IPS DF 4.7 (cell line): ENCODE measurements around the gene JPH3.
"Not testable (repeated sequence)": the region's sequence is repeated elsewhere in the genome, so short reads cannot be mapped to it uniquely, and the experiment has no call there.

Experiments used
- DNase-seq: peaks from one replicate; pipeline ENCODE4 v3.0.0-alpha.2; 2013; ENCODE audit warnings: low spot score; ENCODE audit errors: extremely low read depth

JPH3 gene

GRCh38 chr16:87712184-87712762 lies 110.0 kb downstream of the JPH3 start:
- DNase-seq, result no peak

GRCh38 chr16:87713451-87714229 lies 111.3 kb downstream of the JPH3 start:
- no peak for DNase-seq

- DNase-seq, result no peak
Observed at GRCh38 chr16:87715231-87715630, 112.9 kb downstream of the JPH3 start.

- DNase-seq, result no peak
Observed at GRCh38 chr16:87715658-87716057, 113.3 kb downstream of the JPH3 start.

- DNase-seq, result not testable (repeated sequence)
Observed at GRCh38 chr16:87718831-87719230, 116.5 kb downstream of the JPH3 start.

GRCh38 chr16:87720446-87720845 lies 118.1 kb downstream of the JPH3 start:
- DNase-seq, result no peak

GRCh38 chr16:87721622-87722585 lies 119.6 kb downstream of the JPH3 start:
- DNase-seq, result no peak

- DNase-seq, result no peak
Observed at GRCh38 chr16:87722590-87723225, 120.4 kb downstream of the JPH3 start.

- DNase-seq, result no peak
Observed at GRCh38 chr16:87723226-87723623, 120.9 kb downstream of the JPH3 start.

- DNase-seq, result no peak
Observed at GRCh38 chr16:87724490-87725291, 122.4 kb downstream of the JPH3 start.

GRCh38 chr16:87725596-87726235 lies 123.4 kb downstream of the JPH3 start:
- no peak for DNase-seq

- not testable (repeated sequence) for DNase-seq
Observed at GRCh38 chr16:87726577-87726976, 124.3 kb downstream of the JPH3 start.

- no peak for DNase-seq
Observed at GRCh38 chr16:87727346-87727745, 125.0 kb downstream of the JPH3 start.

GRCh38 chr16:87728026-87728425 lies 125.7 kb downstream of the JPH3 start:
- no peak for DNase-seq

GRCh38 chr16:87729266-87729954 lies 127.1 kb downstream of the JPH3 start:
- DNase-seq, result no peak

- no peak for DNase-seq
Observed at GRCh38 chr16:87731607-87732006, 129.3 kb downstream of the JPH3 start.

- no peak for DNase-seq
Observed at GRCh38 chr16:87733190-87733589, 130.9 kb downstream of the JPH3 start.

GRCh38 chr16:87734644-87735043 lies 132.3 kb downstream of the JPH3 start:
- no peak for DNase-seq

GRCh38 chr16:87735270-87736007 lies 133.1 kb downstream of the JPH3 start:
- no peak for DNase-seq
